Stimulated activated CD4-positive, alpha-beta T cell treated with anti-CD3 and anti-CD28 coated beads, Interleukin-12 subunit alpha, Interleukin-12 subunit beta, amount 100 ng/mL, for 48 hours (primary cell): Measurements from ENCODE around the gene ADAMTS8.

ENCODE experiments used
- DNase-seq, 3 donors: peaks; one replicate each; pipeline ENCODE4 v3.0.0-alpha.2; 2020; ENCODE audit warnings: low read depth in 2 of 3, low spot score in 1 of 3

Gene ADAMTS8

GRCh38 chr11:130428316-130429119, at the start of gene ADAMTS8:
ADAMTS8 (minus strand) TSS chr11:130428609; CDS start chr11:130428286, 323 bp downstream.
- no peak for DNase-seq

DNA sequence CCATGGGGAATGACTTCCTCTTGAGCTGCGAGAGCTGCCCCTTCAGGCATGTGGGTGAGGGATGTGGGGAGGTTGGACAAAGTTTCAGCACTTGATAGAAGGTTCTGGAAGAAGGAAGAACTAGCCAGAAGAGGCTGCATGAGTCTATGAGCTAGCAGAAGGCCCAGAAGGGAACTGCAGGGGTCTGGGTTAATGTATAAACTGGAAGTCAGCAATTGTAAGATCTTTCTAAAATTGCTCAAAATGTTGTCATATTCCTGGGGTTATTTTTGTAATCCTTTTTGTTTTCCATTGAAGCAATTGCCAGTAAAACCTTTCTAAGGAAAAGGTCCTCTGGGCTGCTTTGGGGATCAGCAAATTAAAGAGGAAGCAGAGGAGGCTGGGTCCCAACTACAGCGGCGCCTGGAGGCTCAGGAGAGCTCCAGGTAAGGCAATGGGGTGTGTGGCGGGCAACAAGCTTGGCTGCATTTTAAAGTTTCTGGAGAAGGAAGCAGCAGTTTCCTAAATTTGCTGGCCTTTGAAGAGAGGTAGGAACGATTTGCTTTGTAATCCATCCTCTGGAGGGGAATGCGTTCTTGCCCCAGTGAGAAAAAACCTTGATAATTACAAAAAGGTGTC, 49.3 kb upstream of the ADAMTS8 start:
- no peak for DNase-seq

- DNase-seq = no peak
These were observed 48.6 kb upstream of the ADAMTS8 start for GRCh38 chr11:130476922-130477491.

DNA sequence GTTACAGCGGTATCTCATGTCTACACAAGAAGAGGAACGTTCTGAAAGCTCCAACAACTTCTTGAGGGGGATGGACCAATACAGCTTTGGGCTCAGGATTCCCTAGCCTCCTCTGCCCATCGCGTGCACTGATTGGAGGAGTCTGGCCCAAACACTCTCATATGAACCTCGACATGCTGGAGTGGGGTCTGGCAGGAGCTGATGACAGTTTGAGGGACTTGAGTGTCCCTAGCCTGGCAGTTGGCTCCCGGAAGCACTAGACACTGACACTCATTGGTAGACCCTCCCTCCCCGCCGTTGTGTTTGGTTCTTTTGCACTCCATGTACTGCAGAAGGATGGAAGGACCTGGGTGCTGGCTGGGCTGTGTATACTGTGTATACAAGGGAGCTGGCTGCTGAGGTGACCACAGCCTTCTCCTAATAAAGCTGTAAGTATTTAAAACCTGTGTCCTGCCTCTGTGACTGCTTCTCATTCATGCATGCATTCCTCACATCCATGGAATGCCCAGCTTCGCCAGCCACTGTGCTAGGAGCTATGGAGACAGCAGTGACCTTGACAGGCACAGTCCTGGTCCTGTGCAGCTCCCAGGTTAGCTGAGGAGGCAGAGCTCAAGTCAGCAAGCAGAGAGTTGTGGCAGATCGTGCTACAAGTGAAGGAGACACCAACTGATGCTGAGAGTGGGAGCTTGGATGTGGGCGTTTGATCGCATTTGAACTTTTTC, 48.0 kb upstream of the ADAMTS8 start:
- no peak for DNase-seq

- DNase-seq = no peak
These were observed 47.1 kb upstream of the ADAMTS8 start for GRCh38 chr11:130475426-130476053.

GRCh38 chr11:130474637-130475400, 46.4 kb upstream of the ADAMTS8 start:
- DNase-seq = no peak

DNA sequence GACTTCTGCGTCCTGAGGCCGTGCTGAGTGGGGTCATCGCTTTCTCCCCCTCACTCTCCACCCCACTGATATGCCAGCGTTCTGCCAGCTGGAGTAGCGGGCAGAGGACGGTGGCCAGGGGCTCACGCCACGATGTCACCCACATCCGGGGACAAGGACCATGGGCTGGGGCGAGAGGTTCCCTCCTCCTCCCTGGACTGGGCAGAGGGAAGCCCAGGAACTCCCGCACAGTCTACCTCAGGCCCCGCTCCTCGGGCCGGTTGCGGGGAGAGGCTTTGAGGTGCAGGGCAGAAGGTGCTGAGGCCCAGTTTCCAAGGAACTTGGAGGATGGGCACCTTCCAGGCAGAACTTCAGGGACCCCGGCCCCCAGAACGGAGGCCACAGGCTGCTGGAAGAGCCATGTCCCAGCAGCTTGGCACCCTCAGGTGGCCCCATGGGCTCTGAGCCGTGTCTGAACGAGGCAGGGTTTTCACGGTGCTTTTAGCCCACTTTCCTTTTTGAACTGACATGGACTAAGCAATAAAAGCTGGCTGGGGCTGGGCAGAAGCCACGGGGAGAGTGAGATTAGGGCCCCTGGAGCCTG, 45.5 kb upstream of the ADAMTS8 start:
- DNase-seq = no peak

DNA sequence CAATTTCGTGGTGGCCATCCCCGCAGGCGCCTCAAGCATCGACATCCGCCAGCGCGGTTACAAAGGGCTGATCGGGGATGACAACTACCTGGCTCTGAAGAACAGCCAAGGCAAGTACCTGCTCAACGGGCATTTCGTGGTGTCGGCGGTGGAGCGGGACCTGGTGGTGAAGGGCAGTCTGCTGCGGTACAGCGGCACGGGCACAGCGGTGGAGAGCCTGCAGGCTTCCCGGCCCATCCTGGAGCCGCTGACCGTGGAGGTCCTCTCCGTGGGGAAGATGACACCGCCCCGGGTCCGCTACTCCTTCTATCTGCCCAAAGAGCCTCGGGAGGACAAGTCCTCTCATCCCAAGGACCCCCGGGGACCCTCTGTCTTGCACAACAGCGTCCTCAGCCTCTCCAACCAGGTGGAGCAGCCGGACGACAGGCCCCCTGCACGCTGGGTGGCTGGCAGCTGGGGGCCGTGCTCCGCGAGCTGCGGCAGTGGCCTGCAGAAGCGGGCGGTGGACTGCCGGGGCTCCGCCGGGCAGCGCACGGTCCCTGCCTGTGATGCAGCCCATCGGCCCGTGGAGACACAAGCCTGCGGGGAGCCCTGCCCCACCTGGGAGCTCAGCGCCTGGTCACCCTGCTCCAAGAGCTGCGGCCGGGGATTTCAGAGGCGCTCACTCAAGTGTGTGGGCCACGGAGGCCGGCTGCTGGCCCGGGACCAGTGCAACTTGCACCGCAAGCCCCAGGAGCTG, 44.8 kb upstream of the ADAMTS8 start:
- no peak for DNase-seq

DNA sequence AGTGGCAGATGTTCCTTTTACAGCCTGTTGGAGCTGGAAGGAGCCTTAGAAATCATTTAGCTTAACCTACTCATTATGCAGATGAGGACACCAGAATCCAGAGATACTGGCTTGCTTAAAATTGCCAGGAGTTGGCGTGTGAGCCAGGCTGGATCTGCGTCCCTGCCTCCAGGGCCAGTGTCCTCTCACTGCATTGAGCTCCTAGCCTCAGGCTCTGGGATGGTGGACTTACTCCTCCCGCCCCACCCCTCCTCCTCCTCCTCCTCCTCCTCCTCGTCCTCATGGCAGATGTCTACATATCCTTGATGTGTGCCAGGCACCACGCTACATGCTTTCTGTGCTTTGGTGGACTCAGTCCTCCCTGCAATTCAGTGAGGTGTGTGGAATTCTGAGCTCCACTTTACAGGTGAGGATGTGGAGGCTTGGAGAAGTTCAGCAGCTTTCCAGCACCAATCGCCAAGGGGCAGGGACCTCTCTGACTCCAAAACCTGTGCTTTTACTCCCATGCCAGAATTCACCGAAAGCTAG, 44.1 kb upstream of the ADAMTS8 start:
- no peak for DNase-seq

GRCh38 chr11:130471731-130472433, 43.5 kb upstream of the ADAMTS8 start:
- no peak for DNase-seq

DNA sequence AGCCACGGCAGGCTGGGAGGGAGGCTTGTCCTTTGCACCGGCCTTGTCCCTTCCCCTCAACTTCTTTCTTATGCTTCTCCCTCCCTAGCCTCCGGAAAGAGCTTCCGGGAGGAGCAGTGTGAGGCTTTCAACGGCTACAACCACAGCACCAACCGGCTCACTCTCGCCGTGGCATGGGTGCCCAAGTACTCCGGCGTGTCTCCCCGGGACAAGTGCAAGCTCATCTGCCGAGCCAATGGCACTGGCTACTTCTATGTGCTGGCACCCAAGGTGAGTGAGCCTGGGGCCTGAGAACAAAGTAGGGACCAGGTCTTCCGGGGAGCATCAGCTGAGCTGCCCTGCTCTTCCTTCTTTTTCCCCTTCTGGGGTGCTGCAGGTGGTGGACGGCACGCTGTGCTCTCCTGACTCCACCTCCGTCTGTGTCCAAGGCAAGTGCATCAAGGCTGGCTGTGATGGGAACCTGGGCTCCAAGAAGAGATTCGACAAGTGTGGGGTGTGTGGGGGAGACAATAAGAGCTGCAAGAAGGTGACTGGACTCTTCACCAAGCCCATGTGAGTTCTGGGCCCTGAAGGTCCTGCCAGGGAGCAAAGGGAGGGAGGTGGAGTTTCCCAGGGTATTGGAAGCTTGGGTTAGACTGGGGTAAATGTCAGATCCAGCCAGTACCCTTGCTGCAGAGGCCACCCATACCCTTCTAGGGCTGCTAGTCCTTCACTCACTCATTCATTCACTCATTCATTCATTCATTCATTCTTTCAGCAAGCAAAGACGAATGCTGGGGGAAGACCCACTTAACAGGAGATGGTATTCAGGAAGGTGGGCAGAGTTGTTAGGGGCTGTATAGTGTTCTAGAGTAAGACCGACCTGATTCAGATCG, 42.7 kb upstream of the ADAMTS8 start:
- no peak for DNase-seq

- DNase-seq = no peak
These were observed 40.8 kb upstream of the ADAMTS8 start for GRCh38 chr11:130469181-130469580.

- no peak for DNase-seq
These were observed 38.9 kb upstream of the ADAMTS8 start for GRCh38 chr11:130467116-130467900.

DNA sequence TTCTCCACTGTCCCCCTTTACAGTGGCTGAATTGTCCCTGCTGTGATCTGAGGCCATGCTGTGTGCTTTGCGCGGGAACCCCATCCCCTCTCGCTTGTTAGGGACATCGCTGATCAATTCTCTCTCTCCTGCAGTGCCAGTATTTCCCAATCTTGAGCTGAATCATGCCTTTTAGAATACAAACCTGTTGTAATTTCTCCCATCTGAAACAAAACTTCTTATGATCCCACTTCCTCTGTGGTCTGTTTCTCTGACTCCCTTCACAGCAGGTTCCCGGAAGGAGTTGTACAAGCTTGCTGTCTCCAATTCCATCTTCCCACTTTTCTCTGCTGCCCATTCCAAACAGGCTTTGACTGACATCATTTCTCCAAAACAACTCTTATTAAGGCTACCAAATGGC, 36.9 kb upstream of the ADAMTS8 start:
- no peak for DNase-seq

DNA sequence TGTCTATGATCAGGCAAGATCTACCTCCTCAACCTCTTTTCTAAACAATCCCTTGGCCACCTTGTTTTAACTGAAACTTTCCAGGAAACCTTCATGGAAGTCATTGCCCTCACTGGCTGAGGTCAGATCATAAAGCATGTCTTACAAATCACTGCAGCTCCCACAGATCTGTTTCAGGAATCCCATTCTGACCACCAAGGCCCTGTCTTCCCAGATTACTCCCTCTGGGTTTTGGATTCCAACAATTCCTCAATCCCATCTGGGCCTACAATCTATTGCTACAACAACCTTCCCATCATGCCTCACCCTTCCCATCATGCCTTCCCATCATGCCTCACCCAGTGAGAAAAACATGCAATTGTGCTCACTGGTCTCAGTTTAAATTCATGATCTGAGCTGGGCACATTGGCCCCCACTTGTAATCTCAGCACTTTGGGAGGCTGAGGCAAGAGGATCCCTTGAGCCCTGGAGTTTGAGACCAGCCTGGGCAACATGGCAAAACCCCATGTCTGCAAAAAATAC, 35.9 kb upstream of the ADAMTS8 start:
- DNase-seq = no peak

DNA sequence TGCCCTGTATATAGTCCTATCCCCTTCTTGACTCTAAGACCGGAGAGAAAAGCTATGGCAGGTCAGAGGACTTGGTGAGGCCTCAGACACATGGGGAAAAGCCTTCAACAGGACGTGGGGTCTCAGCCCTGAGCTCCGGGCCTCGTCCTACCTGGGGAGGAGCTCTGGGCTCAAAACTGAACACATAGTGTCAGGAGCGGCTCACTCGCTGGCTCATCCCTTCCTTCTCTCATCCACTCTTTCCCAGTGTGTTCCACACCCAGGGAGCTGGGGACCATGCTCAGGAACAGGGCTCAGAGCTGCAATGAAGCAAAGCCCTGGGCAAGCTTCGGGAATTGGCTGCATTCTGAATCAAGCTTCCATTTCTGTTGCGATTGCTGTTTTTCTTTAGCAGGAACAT, 34.5 kb upstream of the ADAMTS8 start:
- DNase-seq = no peak
